HG02798 (cell line): Measurements from ENCODE around the gene ATL1.
A peak's percentile ranks its signal among the peaks of the same experiment; 100 is the strongest.

Experiments
- ATAC-seq: cut with Tn5 transposase; IDR thresholded peaks from one replicate; pipeline ENCODE4 v1.9.1; 2021; ENCODE audit warnings: mild to moderate bottlenecking; ENCODE audit not compliant: unreplicated experiment, poor library complexity

The ATL1 gene

DNA sequence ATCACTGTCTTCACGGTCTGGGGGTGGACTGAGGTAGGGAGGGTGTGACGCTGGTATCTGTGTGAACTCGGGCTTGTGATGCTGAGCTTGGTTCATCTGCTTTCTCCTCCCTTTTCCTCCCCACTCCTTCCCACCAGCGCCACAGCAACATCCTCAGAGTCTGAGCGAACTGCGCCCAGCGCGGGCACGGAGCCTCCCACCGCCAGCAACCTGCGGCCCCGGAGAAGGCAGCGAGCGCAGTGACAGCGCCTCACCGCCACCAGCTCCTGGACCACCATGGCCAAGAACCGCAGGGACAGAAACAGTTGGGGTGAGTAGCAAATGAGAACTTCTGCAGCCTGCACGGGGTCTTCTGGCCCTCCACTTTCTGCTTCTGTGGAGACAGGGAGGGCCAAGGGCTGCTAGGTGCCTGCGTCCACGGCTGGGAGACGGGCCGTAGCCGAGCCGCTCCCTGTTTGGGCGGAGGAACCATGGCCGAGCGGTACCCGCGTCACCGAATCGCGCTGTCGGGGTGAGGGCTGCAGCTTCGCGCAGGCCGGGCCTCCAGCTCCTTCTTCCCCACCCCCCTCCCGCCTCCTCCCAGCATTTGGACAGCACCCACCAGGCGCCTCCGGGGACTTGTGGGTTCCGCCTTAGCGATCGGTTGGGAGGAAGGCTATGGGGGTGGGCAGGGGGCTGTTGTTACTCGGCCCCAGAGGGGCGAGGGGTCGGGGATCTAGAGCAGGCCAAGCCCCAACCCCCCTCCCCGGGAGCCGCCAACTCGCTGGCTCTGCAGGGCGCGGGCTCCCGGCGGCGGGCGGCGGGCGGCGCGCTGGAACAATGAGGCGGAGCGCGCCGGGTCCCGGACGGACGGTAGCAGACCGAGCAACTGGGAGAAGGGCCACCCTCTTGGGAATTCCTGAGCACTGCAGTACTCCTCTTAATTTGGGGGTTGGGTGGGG is at the start of gene ATL1:
ATL1 (plus strand) TSS at position 156 of the 941 bp plus-strand sequence; CDS start at position 277, 121 bp downstream.
- no peak for ATAC-seq

DNA sequence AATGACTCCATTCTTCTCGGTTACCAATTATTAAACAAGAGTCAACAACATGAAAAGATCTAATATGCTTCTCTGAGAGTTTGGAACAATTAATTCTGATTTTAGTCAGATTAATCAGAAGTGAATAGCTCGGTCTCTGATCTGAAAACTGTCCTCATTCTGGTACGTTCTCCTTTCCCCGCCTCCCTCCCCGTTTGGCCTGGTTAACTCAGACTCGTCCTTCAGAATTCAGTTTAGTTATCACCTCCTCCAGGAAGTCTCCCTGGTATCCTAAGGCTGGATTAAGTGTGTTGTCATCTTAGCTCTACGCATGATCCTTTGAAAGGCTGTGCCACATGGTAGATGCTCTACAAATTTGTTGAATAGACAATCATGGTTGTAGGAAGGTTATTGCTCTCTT is 49.8 kb upstream of the ATL1 start:
- ATAC-seq: no peak

DNA sequence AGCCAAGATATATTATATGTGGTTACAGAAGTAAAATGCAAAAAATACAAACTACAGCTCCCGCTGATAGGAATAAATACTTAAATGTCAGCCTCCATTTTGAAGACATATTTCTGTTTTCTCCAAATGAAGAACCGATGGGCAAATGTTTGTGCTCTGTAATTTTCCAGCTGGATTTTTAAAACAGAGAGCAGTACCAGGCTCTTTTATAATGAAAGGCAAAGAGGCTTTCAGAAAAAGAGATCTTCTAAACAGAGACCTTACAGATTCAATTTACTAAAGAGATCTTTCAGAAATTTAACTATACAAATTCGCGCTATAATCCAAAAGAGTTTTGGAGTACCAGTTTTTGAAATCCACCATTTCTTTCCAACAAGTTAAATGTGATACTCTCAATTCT is 47.5 kb upstream of the ATL1 start:
- ATAC-seq: no peak

DNA sequence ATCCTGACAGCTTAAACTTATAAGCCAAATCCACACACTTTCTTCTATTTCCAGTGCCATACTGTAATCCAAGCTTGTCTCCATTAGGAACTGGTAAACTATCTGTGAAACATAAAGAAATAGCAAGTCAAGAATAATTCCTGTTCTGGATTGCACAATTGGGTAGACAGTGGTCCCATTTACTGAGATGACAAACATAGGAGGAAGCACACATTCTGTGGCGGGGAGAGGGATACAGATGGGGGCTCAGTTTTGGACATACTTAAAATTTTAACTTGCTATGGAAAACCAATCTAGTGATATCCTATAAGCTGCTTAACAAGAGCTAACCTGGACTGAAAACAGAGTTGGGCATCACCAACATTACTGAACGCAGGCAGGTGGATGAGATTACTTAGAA is 43.9 kb upstream of the ATL1 start:
- no peak for ATAC-seq

DNA sequence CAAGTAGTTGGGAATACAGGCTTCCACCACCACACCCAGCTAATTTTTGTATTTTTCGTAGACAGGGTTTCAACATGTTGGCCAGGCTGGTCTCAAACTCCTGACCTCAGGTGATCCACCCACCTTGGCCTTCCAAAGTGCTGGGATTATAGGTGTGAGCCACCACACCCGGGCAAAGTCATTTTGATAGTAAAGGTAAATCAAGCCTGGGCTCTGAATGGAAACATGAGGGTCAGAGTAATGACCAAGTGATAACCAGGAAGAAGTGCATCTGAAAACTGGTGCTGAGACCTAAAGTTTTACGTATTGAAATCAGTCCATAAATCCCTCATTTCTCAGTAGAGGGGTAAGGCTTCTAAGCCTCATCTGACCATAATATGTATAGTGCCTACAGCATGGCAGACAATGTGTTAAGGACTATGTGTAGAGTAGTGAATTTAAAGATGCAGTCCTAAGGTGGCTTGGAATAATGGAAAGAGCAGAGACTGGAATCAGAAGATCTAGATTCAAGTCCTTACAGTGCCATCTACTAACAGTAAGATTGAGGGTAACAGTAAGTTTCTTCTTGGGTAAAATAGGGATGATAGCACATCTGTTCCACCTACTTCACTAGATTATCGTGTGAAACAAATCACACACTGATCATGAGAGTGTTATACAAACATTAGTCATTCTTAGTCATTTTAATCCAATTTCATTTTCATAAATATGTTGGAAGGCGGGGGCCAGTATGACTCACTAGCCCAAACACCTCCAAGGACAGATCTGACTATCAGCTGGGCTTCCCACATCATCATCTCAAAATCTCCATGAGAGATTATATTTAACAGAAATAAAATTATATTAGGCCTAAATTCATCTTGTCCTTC is 38.8 kb upstream of the ATL1 start:
- ATAC-seq: peak; percentile 73

DNA sequence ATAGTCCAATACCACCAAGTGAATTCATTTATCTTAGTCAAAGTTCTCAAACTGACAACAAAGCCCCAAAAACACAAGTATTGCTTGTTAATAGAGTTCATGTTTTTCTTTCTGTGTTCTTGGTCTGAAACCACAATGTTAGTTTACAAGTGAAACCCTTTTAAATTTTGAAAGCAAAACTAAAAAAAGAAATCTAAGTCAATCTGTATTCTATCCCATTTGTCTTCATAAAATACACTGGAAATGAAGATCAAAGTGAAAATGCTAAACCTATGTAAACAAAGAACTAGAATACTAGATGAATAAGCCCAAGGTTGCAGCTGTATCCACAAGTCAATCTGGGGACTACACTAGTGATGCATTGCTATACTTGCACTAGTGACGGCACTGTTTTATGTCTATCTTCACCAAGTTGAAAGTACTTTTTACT is 38.0 kb upstream of the ATL1 start:
- ATAC-seq: peak; percentile 63

DNA sequence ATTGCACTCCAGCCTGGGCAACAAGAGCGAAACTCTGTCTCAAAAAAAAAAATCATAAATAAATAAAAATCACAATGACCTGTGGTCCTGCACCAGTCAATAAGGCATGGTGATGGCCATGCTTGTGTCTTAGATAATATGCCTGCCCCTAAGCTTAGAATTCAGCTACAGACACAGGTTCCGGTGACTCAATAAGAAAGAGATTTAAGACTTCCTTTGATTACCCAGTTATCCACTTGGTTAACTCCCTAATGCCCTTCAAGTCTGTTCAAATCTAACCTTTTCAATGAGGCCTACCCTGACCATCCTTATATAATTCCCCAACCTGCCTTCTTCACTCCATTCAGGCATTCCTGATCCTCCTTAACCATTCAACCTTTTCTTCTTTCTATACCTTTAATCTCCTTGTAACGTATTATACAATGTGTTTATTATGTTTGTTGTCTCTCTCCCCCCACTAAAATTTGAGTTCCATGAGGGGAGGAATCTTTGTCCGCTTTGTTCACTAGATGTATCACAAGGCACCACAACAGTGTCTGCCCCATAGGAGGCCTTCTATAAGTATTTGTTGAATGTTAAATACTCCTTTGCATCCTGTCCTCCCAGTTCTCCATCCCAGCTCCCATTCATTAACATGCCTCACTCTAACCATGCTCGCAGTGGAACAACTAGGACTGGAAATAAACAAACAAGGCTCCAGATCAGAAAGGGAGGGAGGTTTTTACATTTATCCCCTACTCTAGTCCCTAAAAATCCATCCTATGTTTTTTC is 36.5 kb upstream of the ATL1 start:
- ATAC-seq: no peak

DNA sequence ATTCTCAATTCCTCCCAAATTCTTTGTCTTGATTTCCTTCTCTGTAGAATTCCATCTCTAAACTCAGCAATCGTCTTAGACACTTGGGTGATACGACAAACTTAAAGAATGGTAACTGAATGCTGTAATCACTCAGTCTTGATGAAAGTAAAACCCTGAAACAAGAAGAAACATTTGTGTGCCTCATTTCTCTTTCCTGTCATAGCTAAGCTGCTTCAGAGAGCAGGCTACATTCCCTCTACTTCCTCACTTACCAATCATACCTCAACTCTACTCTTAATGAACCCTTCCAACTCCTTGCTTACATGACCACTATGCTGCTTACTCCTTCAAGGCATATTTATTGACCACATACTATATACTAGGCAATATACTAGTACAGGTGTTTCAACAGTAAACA is 35.9 kb upstream of the ATL1 start:
- no peak for ATAC-seq

DNA sequence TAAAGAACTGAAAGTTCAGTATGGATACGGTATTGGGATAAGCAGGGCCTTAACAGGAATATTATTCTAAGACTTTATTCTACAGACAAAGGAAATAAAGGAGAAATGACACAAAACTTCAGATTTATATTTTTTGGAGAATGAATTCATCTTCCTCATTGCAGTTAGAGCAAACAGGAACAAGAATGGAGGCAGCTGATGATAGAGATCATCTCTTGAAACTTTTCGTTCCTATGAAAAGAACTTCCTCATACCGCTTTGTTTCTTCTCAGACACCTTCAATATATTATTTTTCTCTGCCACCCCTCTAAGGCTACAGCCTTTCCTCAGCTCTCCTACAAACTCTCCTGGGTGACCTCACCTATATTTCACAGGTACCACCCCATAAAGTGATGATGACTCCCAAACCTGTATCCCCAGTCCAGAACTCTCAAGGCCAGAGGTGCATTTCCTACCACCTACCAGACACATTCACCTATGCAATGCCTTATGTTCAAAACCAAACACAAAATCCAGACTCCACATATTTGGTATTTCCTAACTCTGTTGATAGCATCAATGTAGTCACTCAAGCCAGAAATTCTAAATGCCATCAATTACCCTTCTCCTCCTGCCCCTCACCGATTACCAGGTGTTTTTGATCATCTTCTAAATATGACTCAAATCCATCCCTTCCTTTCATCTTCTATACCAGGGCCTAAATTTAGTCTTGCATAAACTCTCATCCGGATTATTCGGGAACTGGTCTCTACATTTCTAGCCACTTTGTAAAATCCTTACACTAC is 35.0 kb upstream of the ATL1 start:
- no peak for ATAC-seq

DNA sequence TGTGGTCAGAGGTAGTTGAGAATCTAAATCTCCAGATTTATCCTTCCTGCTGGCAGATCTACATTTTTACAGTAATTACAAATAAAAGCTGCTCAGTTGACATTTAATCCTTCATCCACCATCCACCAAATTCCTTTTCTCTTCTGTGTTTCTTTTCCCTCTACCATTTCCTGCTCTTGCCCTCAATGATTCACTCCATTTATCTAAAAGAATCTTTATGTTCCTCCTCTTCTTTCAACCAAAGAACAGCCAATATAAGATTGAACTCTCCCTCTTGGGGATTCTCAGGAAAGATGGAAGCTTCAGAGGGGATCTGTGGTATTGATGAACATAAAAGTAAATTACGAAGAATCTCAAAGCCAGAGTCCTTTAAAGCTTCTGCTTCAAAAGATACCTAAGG is 31.9 kb upstream of the ATL1 start:
- no peak for ATAC-seq

DNA sequence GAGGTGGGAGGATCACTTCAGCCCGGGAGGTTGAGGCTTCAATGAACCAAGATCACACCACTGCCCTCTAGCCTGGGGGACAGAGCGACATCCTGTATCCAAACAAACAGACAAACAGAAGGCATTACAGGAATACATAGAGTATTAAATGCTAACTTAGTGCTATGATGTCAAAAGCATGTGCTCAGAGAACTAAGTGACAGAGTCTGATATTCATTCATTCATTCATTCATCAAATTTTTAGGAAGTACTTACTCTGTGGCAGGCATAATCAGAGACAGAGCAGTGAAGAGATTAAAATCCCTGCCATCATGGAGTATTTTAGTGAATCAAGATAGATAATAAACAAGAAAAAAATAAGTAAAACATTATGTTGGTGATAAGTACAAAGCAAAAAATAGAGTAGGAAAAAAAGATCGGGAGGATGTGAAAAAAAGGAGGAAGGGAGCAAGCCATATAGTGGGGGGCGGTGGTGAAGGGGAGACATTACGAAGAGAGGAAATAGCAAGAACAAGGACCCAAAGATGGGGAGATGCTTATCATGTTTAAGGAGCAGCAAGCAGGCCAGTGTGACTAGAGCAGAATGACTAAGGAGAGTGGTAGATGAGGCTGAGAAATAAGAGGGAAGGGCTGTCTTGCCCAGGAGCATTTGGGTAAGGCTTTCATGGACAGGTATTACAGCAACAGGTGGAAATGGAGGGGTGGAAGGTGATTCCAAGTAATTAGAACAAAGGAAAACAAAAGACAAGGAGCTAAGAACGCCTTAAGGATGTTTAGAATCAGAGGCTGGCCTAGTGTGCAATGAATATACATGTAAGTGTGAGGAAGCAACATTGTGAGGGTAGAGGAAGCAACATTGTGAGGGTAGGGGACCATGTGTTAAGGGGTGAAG is 30.4 kb upstream of the ATL1 start:
- no peak for ATAC-seq

DNA sequence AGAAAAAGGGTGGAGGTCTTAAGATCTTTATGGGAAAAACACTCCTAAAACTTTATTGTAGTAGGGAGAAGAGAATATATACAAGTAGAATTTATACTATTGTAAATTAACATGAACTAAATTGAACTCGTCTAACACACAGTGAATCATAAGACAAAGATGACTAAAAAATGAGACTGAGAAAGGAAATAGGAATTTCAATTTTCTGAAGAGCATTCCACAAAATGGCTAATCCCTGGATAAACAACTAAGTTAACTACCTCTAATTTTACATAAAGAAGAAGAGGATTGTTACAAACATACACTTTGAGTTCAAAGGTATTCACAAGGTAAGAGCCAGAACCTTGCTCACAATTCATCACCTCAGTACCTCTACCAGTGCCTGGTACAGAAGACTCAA is 29.6 kb upstream of the ATL1 start:
- ATAC-seq: no peak

DNA sequence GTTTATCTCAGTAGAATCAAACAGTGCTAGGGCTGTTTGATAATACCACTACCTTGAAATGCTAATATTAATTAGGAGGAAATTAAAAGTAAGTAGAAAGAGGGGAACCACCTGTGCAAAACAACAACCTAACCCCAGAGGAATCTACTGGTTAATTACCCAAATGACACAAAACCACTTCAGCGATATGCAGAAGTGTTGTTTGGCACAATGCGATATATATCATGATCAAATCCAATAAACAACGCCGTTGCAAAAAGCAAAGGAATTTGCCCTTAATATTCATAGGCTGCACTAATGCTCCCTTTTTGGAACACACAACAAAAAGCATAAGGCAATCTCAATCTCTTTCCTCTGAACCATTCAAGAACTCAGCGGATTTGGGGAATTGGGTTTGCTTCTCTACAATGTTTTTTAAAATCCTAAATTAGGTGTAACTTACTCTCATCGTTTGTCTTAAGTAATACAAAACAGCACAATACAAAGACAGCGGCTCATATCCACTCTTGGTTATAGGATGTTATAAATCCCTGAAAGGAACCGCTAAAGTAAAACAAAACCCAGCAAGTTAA is 29.1 kb upstream of the ATL1 start:
- ATAC-seq: no peak

DNA sequence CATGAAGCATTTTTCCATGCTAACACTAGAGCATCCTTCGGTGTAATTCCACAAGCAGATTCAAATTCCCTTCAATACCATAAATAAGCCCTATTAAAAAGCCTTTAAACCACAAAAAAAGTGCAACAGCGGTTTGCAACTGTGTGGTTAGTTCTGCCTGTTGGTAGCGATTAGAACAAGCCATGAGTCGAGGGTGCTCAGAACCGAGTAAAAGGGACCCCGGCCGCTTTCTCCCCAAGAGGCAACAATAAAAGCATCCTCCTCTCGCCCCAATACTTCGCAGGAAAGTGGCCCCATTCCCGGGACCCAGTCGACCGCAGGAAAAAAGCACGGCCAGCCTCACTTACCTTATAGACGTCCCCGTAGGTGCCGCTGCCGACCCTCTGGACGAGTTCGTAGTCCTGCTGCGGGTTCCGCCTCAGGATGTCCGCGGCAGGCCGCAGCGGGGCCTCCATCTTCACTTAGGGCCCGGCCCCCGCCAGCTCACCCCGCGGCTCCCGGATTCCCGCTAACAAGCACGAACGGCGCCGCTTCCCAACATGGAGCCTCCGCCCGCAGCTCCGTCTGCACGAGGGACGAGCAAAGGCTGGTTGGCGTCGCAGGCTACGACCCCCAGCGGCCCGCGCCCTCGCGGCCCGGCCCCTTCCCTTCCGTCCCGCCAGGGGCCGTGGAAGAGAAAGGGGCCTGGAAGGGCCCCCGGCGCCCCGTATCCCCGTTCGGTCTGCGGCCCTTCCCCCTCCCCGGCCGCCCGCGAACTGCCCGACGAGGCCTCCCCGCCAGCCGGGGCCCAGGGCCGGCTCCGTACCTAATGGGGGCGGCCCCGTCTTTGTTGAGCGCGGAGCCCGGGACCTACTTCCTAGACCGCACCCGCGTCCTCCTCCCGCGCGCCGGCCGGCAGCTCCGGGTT is 28.1 kb upstream of the ATL1 start:
- ATAC-seq: peak; percentile 18

DNA sequence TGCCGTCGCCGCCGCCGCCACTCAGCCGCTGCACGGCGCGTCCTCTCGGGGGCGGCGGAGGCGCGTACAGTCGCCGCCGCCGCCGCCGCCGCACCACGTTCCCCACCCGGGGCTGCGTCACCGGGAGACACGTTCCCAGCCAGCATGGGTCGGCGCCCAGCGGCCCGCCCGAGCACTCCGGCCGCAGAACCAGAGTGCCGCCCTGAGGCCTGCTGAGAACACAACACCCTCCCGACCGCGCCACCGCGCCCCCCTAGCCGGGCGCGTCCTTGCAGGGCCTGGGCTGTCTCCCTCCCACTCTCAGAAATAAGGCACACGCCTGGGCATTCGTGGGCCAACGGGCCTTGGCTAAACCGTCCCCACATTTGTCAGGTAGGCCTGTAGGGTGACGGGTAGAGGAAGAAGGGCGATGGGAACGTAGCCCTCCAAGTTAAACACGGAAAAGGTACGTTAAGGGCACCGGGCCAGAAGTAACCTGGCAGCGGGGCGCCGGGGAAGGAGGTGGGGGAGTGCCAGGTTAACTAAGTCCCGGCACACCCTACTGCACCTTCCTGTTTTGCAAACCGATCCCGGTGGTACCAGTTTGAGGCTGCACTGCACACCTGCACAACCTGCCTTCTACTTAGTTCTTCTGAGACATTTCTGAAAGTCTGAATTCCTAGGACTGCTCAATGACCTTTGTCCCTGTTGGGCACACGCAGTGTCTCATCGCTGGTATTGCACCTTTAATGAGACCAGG is 27.3 kb upstream of the ATL1 start, which contains the start of gene MAP4K5:
MAP4K5 (minus strand) TSS at position 68 of the 739 bp plus-strand sequence. CDS start 520 bp downstream, outside the sequence.
- peak; percentile 98 for ATAC-seq

DNA sequence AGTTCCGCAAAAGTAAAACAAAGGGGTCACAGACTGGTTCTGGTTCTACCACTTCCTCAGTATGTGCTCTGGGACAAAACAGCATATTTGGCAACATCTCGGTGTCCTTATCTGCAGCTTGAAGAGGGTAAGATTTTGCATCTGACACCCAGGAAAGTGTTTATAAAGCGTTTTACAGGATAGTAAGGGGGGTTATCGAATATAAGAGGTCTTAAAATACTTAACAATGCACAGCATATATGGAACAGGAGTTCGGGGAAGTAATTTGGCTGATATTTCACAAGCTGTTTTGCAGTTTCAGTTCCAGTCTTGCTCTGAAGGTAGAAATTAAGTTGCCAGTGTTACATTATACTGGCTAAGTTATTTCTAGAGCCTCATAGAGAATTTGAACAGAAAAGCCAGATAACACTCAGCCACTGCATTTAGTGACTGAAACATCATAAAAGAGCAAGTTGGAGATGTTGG is 26.7 kb upstream of the ATL1 start:
- no peak for ATAC-seq
